Subcutaneous adipose tissue (tissue), 4 donors: Measurements from ENCODE around the gene DOCK4. TPM values are rescaled to one million over a fixed set of nuclear protein-coding genes. Genes with fewer than 3 reads are reported as not detected.

Source experiments
- total RNA-seq, 4 donors: library from RNA; depleted of rRNA; stranded (reverse); fragments of >200 nt; gene quantifications; one replicate each; pipeline ENCODE4 v1.1.0, GENCODE V29; 2016
- TF ChIP-seq, protein P1 (sequence below): fragments of 450-650 bp; IDR thresholded peaks from one replicate; pipeline ENCODE4 v1.5.1; 2016; ENCODE audit warnings: low read depth, mild to moderate bottlenecking, control low read depth, antibody characterized with exemption, moderate library complexity

The DOCK4 gene
- total RNA-seq, 4 donors from 2014 or later: 44.3 to 59.3 (median 52.5) TPM

DNA sequence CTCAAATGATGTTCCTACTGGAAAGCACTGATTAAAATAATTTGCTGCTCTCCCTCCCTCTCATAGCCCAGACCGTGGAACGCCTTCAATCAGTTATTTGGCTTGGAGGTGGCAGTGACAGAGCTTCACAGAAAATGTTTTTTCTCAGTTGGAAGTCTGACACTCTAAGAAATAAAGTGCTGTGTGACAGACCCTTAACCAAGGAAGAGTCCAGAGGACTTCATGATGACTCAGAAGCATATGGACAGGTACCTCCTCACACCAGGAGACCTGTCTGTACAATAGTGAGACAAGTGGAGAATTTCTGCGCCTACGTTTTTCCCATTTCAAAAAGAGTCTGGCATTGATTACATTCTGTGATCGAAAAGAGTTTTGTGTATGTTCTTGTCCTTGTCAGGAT is 295.5 kb downstream of the DOCK4 start:
- TF ChIP-seq, protein P1, sequence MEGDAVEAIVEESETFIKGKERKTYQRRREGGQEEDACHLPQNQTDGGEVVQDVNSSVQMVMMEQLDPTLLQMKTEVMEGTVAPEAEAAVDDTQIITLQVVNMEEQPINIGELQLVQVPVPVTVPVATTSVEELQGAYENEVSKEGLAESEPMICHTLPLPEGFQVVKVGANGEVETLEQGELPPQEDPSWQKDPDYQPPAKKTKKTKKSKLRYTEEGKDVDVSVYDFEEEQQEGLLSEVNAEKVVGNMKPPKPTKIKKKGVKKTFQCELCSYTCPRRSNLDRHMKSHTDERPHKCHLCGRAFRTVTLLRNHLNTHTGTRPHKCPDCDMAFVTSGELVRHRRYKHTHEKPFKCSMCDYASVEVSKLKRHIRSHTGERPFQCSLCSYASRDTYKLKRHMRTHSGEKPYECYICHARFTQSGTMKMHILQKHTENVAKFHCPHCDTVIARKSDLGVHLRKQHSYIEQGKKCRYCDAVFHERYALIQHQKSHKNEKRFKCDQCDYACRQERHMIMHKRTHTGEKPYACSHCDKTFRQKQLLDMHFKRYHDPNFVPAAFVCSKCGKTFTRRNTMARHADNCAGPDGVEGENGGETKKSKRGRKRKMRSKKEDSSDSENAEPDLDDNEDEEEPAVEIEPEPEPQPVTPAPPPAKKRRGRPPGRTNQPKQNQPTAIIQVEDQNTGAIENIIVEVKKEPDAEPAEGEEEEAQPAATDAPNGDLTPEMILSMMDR: no peak

DNA sequence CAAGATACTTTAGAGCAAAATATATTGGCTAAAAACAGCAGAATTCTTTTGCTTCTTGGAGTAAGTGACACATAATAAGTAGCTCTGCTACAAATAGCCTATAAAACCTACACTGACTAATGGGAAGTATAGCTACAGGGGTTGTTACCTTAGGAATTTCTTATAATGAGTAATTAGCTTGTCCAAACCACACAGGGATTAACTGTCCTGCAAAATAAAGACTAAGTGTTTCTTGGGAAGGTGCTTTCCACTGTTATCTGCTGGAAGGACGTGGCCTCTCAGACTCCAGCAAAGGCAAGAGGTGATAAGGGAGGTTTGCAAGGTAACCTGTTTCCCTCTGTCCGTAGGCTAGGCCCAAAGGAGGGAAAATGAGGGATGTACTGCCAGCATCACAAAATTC is 302.4 kb downstream of the DOCK4 start:
- TF ChIP-seq, protein P1: no peak

DNA sequence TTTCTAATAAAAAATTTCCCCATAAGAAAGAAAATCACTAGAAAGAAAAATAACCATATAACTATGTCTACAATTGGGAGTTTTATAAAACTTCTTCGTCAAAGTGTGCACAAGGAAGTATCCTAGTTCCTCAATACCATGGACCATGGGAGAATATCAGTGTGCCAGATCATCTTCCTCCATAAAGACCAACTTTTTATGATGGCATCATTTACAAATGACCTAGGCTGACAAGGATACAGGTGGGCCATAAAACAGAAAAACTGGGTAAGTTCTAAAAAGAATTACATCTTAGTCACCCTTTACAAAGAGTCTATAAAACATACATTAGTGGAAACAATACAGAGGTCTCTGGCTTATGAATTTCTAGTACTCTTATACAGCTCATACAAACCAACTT is 303.2 kb downstream of the DOCK4 start:
- TF ChIP-seq, protein P1: no peak

DNA sequence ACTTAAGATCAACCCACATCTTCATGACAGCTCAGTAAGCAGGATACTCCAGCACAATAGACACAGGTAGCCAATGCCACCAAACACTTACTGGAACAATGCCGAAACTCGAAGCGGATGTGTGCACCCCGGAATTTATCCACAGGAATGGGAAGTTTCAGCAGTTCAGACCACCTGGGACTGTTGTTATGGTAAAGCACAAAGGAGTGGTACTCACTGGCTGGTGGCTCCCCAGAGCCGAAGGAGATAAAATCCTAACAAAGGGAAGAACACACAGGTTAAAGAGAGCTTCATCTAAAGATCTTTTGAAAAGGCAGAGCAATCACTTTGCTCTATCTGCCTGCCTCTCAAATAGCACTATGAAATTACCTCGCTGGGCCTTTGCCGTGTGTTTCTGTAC is 305.9 kb downstream of the DOCK4 start:
- TF ChIP-seq, protein P1: no peak

DNA sequence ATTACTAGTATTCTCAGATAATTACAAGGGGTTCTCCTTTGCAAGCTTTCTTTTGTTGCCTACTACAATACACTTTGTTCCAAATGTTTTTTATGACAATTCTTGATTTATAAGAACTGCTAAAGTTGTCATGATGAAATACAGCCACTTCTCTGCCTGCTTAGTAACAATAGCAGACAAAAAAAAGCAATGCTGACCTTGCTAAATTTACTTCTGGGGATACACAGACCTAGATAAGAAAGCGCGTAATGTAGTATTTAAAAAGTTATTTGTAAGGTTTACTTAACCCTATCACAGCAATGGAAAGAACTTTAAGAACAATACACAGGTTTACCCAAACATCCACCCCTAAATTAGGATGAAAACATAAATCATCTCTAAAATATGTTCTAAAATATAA is 311.1 kb downstream of the DOCK4 start:
- TF ChIP-seq, protein P1: no peak

DNA sequence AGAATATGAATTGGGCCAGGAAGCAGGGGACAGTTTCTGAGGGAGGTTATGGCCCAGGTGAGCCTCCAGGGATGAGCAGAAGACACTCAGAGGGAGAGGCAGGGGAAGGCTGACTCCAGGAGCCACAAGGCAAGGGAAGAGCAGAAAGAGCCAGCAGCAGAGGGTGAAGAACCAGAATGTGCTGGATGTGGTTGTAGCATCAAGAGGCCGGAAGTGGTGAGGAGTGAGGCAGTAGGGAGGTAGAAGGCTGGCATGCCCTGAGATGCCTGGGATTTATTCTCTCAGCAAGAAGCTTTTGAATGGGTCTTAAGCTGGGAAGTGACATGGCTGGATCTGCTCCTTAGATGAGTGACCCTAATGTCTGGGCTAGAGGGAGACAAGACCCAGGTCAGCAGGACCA is 311.7 kb downstream of the DOCK4 start:
- TF ChIP-seq, protein P1: no peak

DNA sequence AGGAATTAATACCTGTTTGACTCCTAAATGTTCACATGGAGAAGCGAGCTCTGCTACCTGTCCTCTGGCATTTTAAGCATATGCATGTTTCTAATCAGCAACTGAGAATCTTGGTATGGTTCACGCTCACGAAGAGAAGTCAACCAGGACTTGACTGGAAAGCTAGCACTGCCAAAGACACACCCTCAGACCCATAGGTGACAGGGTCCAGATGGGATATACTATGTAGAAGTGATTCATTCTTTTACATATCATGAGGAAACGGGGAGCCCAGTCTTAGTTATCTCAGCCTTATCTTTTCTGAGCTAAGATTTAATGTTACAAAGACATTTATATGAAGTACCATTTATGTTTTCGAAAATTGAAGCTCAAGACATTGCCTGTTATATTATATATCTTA is 313.0 kb downstream of the DOCK4 start:
- TF ChIP-seq, protein P1: no peak
